ENCODE data around the gene IDE. TPM values are rescaled to one million over a fixed set of nuclear protein-coding genes. Genes with fewer than 3 reads are reported as not detected.

Gene IDE
- total and polyA plus RNA-seq, 9 of the 15 experiments (the other 6 are each of a cell fraction or from before 2014, with no cell fraction given), result 10.2 to 50.6 (median 33.2) TPM

DNA sequence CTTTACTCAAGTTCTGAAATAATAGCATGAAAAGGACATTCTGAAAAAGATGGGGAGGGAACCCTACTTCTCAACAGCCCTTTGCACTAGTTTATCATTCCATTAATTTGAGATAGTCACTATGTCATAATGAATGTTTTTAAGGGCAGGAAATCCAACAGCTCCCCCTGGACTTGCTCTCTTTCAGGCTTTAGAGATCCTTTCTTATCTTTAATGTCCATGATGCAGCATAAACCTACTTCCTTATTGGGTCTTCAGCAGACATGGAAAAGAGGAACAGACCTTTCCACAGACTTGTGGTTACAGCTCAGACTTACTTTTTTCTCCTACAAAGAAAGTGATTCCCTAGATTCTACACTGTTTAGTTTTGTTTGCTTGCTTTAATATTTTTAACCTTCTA is 87.3 kb downstream of the IDE start (continued):
- peak; percentile 54; the same call in 1 of the 2 replicates for TF ChIP-seq JUND (IDR thresholded peaks at IDR 0.05; ENCODE audit: borderline replicate concordance, low read depth, low read length)
- peak; percentile 28; the same call in 1 of the 3 replicates for TF ChIP-seq JUND (tag; IDR thresholded peaks at IDR 0.05; ENCODE audit: borderline replicate concordance, low read depth, low read length)
- 0 out of 2 replicates have a peak, but pooled peaks have one; percentile 28 for TF ChIP-seq FOSL1 (tag; conservative IDR thresholded peaks at IDR 0.05)
- TF ChIP-seq, protein P1, sequence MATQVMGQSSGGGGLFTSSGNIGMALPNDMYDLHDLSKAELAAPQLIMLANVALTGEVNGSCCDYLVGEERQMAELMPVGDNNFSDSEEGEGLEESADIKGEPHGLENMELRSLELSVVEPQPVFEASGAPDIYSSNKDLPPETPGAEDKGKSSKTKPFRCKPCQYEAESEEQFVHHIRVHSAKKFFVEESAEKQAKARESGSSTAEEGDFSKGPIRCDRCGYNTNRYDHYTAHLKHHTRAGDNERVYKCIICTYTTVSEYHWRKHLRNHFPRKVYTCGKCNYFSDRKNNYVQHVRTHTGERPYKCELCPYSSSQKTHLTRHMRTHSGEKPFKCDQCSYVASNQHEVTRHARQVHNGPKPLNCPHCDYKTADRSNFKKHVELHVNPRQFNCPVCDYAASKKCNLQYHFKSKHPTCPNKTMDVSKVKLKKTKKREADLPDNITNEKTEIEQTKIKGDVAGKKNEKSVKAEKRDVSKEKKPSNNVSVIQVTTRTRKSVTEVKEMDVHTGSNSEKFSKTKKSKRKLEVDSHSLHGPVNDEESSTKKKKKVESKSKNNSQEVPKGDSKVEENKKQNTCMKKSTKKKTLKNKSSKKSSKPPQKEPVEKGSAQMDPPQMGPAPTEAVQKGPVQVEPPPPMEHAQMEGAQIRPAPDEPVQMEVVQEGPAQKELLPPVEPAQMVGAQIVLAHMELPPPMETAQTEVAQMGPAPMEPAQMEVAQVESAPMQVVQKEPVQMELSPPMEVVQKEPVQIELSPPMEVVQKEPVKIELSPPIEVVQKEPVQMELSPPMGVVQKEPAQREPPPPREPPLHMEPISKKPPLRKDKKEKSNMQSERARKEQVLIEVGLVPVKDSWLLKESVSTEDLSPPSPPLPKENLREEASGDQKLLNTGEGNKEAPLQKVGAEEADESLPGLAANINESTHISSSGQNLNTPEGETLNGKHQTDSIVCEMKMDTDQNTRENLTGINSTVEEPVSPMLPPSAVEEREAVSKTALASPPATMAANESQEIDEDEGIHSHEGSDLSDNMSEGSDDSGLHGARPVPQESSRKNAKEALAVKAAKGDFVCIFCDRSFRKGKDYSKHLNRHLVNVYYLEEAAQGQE (IDR thresholded peaks at IDR 0.05; ENCODE audit: borderline replicate concordance), result peak; percentile 21; the same call in 1 of the 2 replicates
- TF ChIP-seq, protein P1 (CRISPR knock-in tag; IDR thresholded peaks at IDR 0.05; ENCODE audit: low read depth), result no peak
- TF ChIP-seq ZNF551 (CRISPR knock-in tag; IDR thresholded peaks at IDR 0.05), result no peak
- TF ChIP-seq, protein P2, sequence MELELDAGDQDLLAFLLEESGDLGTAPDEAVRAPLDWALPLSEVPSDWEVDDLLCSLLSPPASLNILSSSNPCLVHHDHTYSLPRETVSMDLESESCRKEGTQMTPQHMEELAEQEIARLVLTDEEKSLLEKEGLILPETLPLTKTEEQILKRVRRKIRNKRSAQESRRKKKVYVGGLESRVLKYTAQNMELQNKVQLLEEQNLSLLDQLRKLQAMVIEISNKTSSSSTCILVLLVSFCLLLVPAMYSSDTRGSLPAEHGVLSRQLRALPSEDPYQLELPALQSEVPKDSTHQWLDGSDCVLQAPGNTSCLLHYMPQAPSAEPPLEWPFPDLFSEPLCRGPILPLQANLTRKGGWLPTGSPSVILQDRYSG (tag; conservative IDR thresholded peaks at IDR 0.05; ENCODE audit: low read depth), result no peak
- no peak; the same call in 1 of the 2 replicates for TF ChIP-seq TCF3 (CRISPR knock-in tag; IDR thresholded peaks at IDR 0.05)
- TF ChIP-seq KLF16 (IDR thresholded peaks at IDR 0.05), result 0 out of 2 replicates have a peak, but pooled peaks have one; percentile 14
- 0 out of 2 replicates have a peak, but pooled peaks have one; percentile 27 for TF ChIP-seq ETV1 (tag; conservative IDR thresholded peaks at IDR 0.05; ENCODE audit: low read depth)
- no peak for TF ChIP-seq BRD4 (IDR thresholded peaks at IDR 0.05)
- TF ChIP-seq RB1 (IDR thresholded peaks at IDR 0.05; ENCODE audit: low read depth), result no peak
- TF ChIP-seq ZNF12 (CRISPR knock-in tag; IDR thresholded peaks at IDR 0.05), result no peak

Measured in K562 (cell line).